A673 (cell line): ENCODE measurements around the gene CYP19A1. TPM values are rescaled to one million over a fixed set of nuclear protein-coding genes. Genes with fewer than 3 reads are reported as not detected.

Experiments used
- BruUV-seq: library from RNA; stranded (reverse); fragments of 400-500 nt; replicated peaks from 2 replicates; lab custom pipeline; 2021; lab: Mats Ljungman, UMichigan
- CTCF ChIA-PET: fragments of 300-600 bp; sonication (Branson Sonifier 250); formaldehyde crosslinking; loops from one replicate; lab custom pipeline; 2022; ENCODE audit warnings: antibody characterized with exemption; lab: Charles Lee
- POLR2A ChIA-PET: fragments of 300-600 bp; sonication (Branson Sonifier 250); formaldehyde crosslinking; loops from one replicate; lab custom pipeline; 2022; ENCODE audit warnings: antibody characterized with exemption; ENCODE audit not compliant: low non-redundant PET; lab: Charles Lee
- DNase-seq: peaks from one replicate; pipeline ENCODE4 v3.0.0-alpha.2; 2015; ENCODE audit warnings: low spot score
- H3K27ac ChIP-seq: fragments of 200-600 bp; sonication (generic); 2 replicates; pipeline ENCODE4 v1.5.1; 2016; ENCODE audit warnings: mixed run types, low read depth, mild to moderate bottlenecking, mixed read lengths, antibody characterized with exemption, low read length; ENCODE audit not compliant: poor library complexity, severe bottlenecking
- H3K27me3 ChIP-seq: fragments of 200-600 bp; sonication (generic); replicated peaks from 2 replicates; pipeline ENCODE4 v1.6.1; 2017; ENCODE audit warnings: mixed run types, low read depth, mild to moderate bottlenecking, mixed read lengths, antibody characterized with exemption, low read length; ENCODE audit not compliant: insufficient read depth, poor library complexity
- H3K36me3 ChIP-seq: fragments of 200-600 bp; sonication (generic); 2 replicates; pipeline ENCODE4 v1.6.1; 2016; ENCODE audit warnings: mixed run types, mild to moderate bottlenecking, mixed read lengths, antibody characterized with exemption, low read length; ENCODE audit not compliant: insufficient read depth, poor library complexity, severe bottlenecking
- H3K4me1 ChIP-seq: fragments of 200-600 bp; sonication (generic); 2 replicates; pipeline ENCODE4 v1.6.1; 2017; ENCODE audit warnings: mixed run types, mild to moderate bottlenecking, mixed read lengths, antibody characterized with exemption, low read length; ENCODE audit not compliant: insufficient read depth, poor library complexity, severe bottlenecking
- H3K4me3 ChIP-seq: fragments of 200-600 bp; sonication (generic); 2 replicates; pipeline ENCODE4 v1.5.1; 2016; ENCODE audit warnings: low read depth, mixed run types, mild to moderate bottlenecking, mixed read lengths, low read length; ENCODE audit not compliant: poor library complexity, severe bottlenecking
- H3K9me3 ChIP-seq: fragments of 200-600 bp; sonication (generic); 2 replicates; pipeline ENCODE4 v1.6.1; 2016; ENCODE audit warnings: mixed run types, low read depth, mild to moderate bottlenecking, mixed read lengths, antibody characterized with exemption, low read length; ENCODE audit not compliant: poor library complexity, severe bottlenecking
- CTCF ChIP-seq: fragments of 300-800, 200-600 bp; sonication (generic); conservative IDR thresholded peaks from 2 replicates; pipeline ENCODE4 v1.5.1; 2017; ENCODE audit warnings: low read depth, mild to moderate bottlenecking, antibody characterized with exemption, low read length, moderate library complexity, mixed read lengths
- EZH2 ChIP-seq: fragments of 200-600 bp; sonication (generic); IDR thresholded peaks from 2 replicates; pipeline ENCODE4 v1.6.1; 2017; ENCODE audit warnings: borderline replicate concordance, low read depth, mild to moderate bottlenecking, mixed read lengths, antibody characterized with exemption, low read length; ENCODE audit not compliant: poor library complexity, severe bottlenecking
- intact Hi-C: fragments of 100-400 bp; cut with micrococcal nuclease; formaldehyde crosslinking; loops from one replicate; pipeline ENCODE4 v1.10.0; 2022; ENCODE audit not compliant: unreplicated experiment
- total RNA-seq: library from RNA; stranded (reverse); gene quantifications from 2 replicates; pipeline ENCODE4 v1.2.3, GENCODE V29; 2021

CYP19A1 gene
- total RNA-seq, 1 experiment from 2014 or later, result 0.80 TPM

GRCh38 chr15:51320843-51321242, 17.6 kb downstream of the CYP19A1 start:
- Histone ChIP-seq H3K27ac (no peak overlapping the region), H3K9me3 (no peaks in the 10 kb centered on the region), H3K36me3 (no peaks in the 10 kb centered on the region), H3K4me3 (no peak overlapping the region), H3K4me1 (no peaks in the 10 kb centered on the region), H3K27me3 (no peaks in the 10 kb centered on the region)
- POLR2A ChIA-PET, result no interaction called here
- intact Hi-C loops, result no loop called here
- no peak for DNase-seq
- CTCF ChIA-PET, result no interaction called here
- TF ChIP-seq CTCF (no peak), EZH2 (no peak)
- BruUV-seq, result no TSS peak

- Histone ChIP-seq H3K27ac (no peak overlapping the region), H3K9me3 (no peaks in the 10 kb centered on the region), H3K4me1 (no peaks in the 10 kb centered on the region), H3K4me3 (no peak overlapping the region), H3K36me3 (no peaks in the 10 kb centered on the region), H3K27me3 (no peaks in the 10 kb centered on the region)
- no peak for TF ChIP-seq EZH2
- no peak for TF ChIP-seq CTCF
- ChIA-PET POLR2A (no interaction called here), CTCF (no interaction called here)
- no peak for DNase-seq
- intact Hi-C loops, result no loop called here
- no TSS peak for BruUV-seq
Observed at GRCh38 chr15:51319539-51319938, 18.9 kb downstream of the CYP19A1 start.

- CTCF ChIA-PET, result no interaction called here
- TF ChIP-seq CTCF (no peak), EZH2 (no peak)
- no peak overlapping the region for H3K27ac ChIP-seq
- POLR2A ChIA-PET, result no interaction called here
- no peak for DNase-seq
- H3K36me3 ChIP-seq, result no peaks in the 10 kb centered on the region
- no peaks in the 10 kb centered on the region for H3K27me3 ChIP-seq
- no TSS peak for BruUV-seq
- no peaks in the 10 kb centered on the region for H3K4me1 ChIP-seq
- intact Hi-C loops, result no loop called here
- H3K4me3 ChIP-seq, result no peak overlapping the region
- no peaks in the 10 kb centered on the region for H3K9me3 ChIP-seq
Observed at GRCh38 chr15:51318382-51319150, 19.8 kb downstream of the CYP19A1 start.
